ENCODE measurements around the gene LRMDA. TPM values are rescaled to one million over a fixed set of nuclear protein-coding genes. Genes with fewer than 3 reads are reported as not detected.
A peak's percentile ranks its signal among the peaks of the same experiment; 100 is the strongest.

LRMDA gene
- total and polyA plus RNA-seq, 7 donors: 1.0 to 5.7 (median 2.5) TPM

GRCh38 chr10:75492173-75492925 lies 60.9 kb downstream of the LRMDA start:
- 59 to 74% (median 73%) methylated on average over 3 of the region's 3 CpGs for WGBS, 3 donors
- no peak overlapping the region for H3K4me3 ChIP-seq
- H3K36me3 ChIP-seq (ENCODE audit: insufficient read depth in 1 of 2, low read depth in 1 of 2): no peaks in the 10 kb centered on the region
- intact Hi-C loops (cut with DNase I): no loop called here
- H3K27ac ChIP-seq: no peak overlapping the region
- H3K27me3 ChIP-seq (ENCODE audit: insufficient read depth in 3 of 3, low read length in 2 of 3): peaks cover 0 to under 1% (median 0%) of the 10 kb centered on the region in 3 donors
- no peaks in the 10 kb centered on the region for H3K4me1 ChIP-seq
- DNase-seq (no peak), ATAC-seq (no peak)
- no peak for TF ChIP-seq CTCF (IDR thresholded peaks at IDR 0.05)
- no peaks in the 10 kb centered on the region for H3K9me3 ChIP-seq

GRCh38 chr10:75493464-75493863 lies 62.0 kb downstream of the LRMDA start:
- no peak overlapping the region for H3K27ac ChIP-seq
- ATAC-seq (peak in 2 of 4 donors; percentile 21 to 44), DNase-seq (peak in 1 of 2 donors; percentile 29)
- no peaks in the 10 kb centered on the region for H3K36me3 ChIP-seq (ENCODE audit: insufficient read depth in 1 of 2, low read depth in 1 of 2)
- H3K27me3 ChIP-seq (ENCODE audit: insufficient read depth in 3 of 3, low read length in 2 of 3): peaks cover 0 to 9% (median 0%) of the 10 kb centered on the region in 3 donors
- no peak overlapping the region for H3K4me3 ChIP-seq
- intact Hi-C loops (cut with DNase I): no loop called here
- no peaks in the 10 kb centered on the region for H3K4me1 ChIP-seq
- H3K9me3 ChIP-seq: no peaks in the 10 kb centered on the region
- 84 to 91% (median 85%) methylated on average over 3 of the region's 3 CpGs for WGBS, 3 donors
- TF ChIP-seq CTCF (IDR thresholded peaks at IDR 0.05): no peak

- Histone ChIP-seq H3K27me3 (ENCODE audit: insufficient read depth in 3 of 3, low read length in 2 of 3) (peaks cover 0 to 10% (median 0%) of the 10 kb centered on the region in 3 donors), H3K4me3 (no peak overlapping the region), H3K27ac (no peak overlapping the region), H3K36me3 (ENCODE audit: insufficient read depth in 1 of 2, low read depth in 1 of 2) (no peaks in the 10 kb centered on the region), H3K9me3 (no peaks in the 10 kb centered on the region), H3K4me1 (no peaks in the 10 kb centered on the region)
- 18 to 32% (median 32%) methylated on average over 4 of the region's 4 CpGs for WGBS, 3 donors
- no peak for DNase-seq
- no peak for ATAC-seq
- intact Hi-C loops (cut with DNase I): no loop called here
- no peak for TF ChIP-seq CTCF (IDR thresholded peaks at IDR 0.05)
These were observed 64.2 kb downstream of the LRMDA start for GRCh38 chr10:75495434-75496190.

- Histone ChIP-seq H3K4me3 (no peak overlapping the region), H3K27ac (no peak overlapping the region), H3K9me3 (no peaks in the 10 kb centered on the region), H3K27me3 (ENCODE audit: insufficient read depth in 3 of 3, low read length in 2 of 3) (peaks cover 0 to 10% (median 0%) of the 10 kb centered on the region in 3 donors), H3K36me3 (ENCODE audit: insufficient read depth in 1 of 2, low read depth in 1 of 2) (no peaks in the 10 kb centered on the region), H3K4me1 (no peaks in the 10 kb centered on the region)
- no peak for ATAC-seq
- no peak for TF ChIP-seq CTCF (IDR thresholded peaks at IDR 0.05)
- WGBS, 3 donors: 76 to 95% (median 86%) methylated on average over 1 of the region's 1 CpG
- intact Hi-C loops (cut with DNase I): no loop called here
- DNase-seq: no peak
These were observed 64.8 kb downstream of the LRMDA start for GRCh38 chr10:75496191-75496567.
